Activated CD8-positive, alpha-beta T cell treated with anti-CD3 and anti-CD28 coated beads for 36 hours (primary cell): ENCODE results near the gene ADARB2. TPM values are rescaled to one million over a fixed set of nuclear protein-coding genes. Genes with fewer than 3 reads are reported as not detected.
A peak's percentile ranks its signal among the peaks of the same experiment; 100 is the strongest.

Source experiments
- ATAC-seq: fragments of 200-7000 bp; cut with Tn5 transposase; one replicate; pipeline ENCODE4 v1.10.0; 2021; ENCODE audit warnings: mild to moderate bottlenecking, moderate library complexity
- CTCF ChIA-PET: fragments of 350-600 bp; sonication (Branson Sonifier 250); formaldehyde crosslinking; loops from one replicate; lab custom pipeline; 2021; ENCODE audit warnings: antibody characterized with exemption; lab: Charles Lee
- POLR2A ChIA-PET: fragments of 350-600 bp; sonication (Branson Sonifier 250); formaldehyde crosslinking; loops from one replicate; lab custom pipeline; 2021; ENCODE audit warnings: antibody characterized with exemption; lab: Charles Lee
- DNase-seq: peaks from one replicate; pipeline ENCODE4 v3.0.0-alpha.2; 2020
- H3K27ac Mint-ChIP-seq: one replicate; pipeline ENCODE4 v1.8.0; 2021; ENCODE audit warnings: mild to moderate bottlenecking, mixed read lengths
- H3K27me3 Mint-ChIP-seq: one replicate; pipeline ENCODE4 v1.8.0; 2021; ENCODE audit warnings: mixed read lengths
- H3K36me3 Mint-ChIP-seq: one replicate; pipeline ENCODE4 v1.8.0; 2021; ENCODE audit warnings: low read depth, mixed read lengths
- H3K4me1 Mint-ChIP-seq: one replicate; pipeline ENCODE4 v1.8.0; 2021; ENCODE audit warnings: low read depth, mixed read lengths
- H3K4me3 Mint-ChIP-seq: one replicate; pipeline ENCODE4 v1.8.0; 2021; ENCODE audit warnings: mild to moderate bottlenecking, moderate library complexity, mixed read lengths
- H3K9me3 Mint-ChIP-seq: one replicate; pipeline ENCODE4 v1.8.0; 2021; ENCODE audit warnings: mixed read lengths
- intact Hi-C: fragments of 100-400 bp; cut with micrococcal nuclease; formaldehyde crosslinking; loops from one replicate; pipeline ENCODE4 v1.10.0; 2022
- total RNA-seq, 2 experiments: library from RNA; stranded (reverse); gene quantifications; one replicate each; pipeline ENCODE4 v1.2.3, GENCODE V29; 2021
- TF ChIP-seq, protein P1 (sequence below): fragments of 200-600 bp; IDR thresholded peaks from one replicate; pipeline ENCODE4 v1.8.0; 2022; ENCODE audit warnings: antibody characterized with exemption, mild to moderate bottlenecking

ADARB2 gene
- total RNA-seq, 2 experiments from 2014 or later = 1.3 to 1.6 TPM

DNA sequence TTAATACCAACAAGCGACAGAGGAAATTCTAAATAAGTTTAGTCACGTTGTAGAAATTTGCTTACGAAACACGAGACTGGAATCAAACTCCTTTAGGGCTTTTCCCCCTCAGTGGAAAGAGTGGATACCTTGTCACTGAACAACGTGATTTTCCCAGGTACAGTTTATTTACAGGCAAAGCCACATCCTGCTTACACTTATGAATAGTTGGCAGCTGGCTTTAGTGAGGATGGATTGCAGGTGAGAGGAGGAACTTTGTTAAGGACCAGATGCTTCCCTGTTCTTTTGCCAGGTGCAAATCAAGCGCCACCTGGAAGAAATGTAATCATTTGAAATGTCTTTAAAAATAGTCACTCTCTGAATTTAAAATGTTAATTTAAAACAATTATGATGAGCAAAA lies 282.4 kb downstream of the ADARB2 start:
- intact Hi-C loops = no loop called here
- no peak for ATAC-seq
- DNase-seq = no peak
- Mint-ChIP-seq H3K4me1 (peaks cover 12% of the 10 kb centered on the region), H3K27me3 (peaks cover 12% of the 10 kb centered on the region), H3K9me3 (peaks cover 4% of the 10 kb centered on the region), H3K36me3 (no peaks in the 10 kb centered on the region), H3K27ac (no peak overlapping the region), H3K4me3 (no peak overlapping the region)
- CTCF ChIA-PET = no interaction called here
- TF ChIP-seq, protein P1, sequence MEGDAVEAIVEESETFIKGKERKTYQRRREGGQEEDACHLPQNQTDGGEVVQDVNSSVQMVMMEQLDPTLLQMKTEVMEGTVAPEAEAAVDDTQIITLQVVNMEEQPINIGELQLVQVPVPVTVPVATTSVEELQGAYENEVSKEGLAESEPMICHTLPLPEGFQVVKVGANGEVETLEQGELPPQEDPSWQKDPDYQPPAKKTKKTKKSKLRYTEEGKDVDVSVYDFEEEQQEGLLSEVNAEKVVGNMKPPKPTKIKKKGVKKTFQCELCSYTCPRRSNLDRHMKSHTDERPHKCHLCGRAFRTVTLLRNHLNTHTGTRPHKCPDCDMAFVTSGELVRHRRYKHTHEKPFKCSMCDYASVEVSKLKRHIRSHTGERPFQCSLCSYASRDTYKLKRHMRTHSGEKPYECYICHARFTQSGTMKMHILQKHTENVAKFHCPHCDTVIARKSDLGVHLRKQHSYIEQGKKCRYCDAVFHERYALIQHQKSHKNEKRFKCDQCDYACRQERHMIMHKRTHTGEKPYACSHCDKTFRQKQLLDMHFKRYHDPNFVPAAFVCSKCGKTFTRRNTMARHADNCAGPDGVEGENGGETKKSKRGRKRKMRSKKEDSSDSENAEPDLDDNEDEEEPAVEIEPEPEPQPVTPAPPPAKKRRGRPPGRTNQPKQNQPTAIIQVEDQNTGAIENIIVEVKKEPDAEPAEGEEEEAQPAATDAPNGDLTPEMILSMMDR = no peak
- POLR2A ChIA-PET = no interaction called here

DNA sequence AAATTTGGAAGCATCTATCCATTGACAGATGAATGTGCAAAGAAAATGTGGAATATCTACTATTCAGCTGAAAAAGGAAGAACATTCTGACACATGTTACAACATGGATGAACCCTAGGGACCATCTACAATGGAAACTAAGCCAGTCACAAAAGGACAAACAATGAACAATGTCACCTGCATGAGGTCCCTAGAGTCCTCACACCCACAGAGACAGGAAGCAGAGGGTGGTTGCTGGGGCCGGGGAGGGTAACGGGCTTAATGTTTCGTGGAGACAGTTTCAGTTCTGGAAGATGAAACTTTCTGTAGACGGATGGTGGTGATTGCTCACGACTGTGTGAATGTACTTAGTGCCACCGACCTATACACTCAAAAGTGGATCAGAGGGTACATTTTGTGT lies 282.9 kb downstream of the ADARB2 start:
- peaks cover 12% of the 10 kb centered on the region for H3K27me3 Mint-ChIP-seq
- peaks cover 12% of the 10 kb centered on the region for H3K4me1 Mint-ChIP-seq
- H3K27ac Mint-ChIP-seq = no peak overlapping the region
- POLR2A ChIA-PET = no interaction called here
- no peak overlapping the region for H3K4me3 Mint-ChIP-seq
- DNase-seq = peak; percentile 62
- peak; percentile 87 for ATAC-seq
- intact Hi-C loops = no loop called here
- TF ChIP-seq, protein P1 = no peak
- CTCF ChIA-PET = no interaction called here
- no peaks in the 10 kb centered on the region for H3K36me3 Mint-ChIP-seq
- peaks cover 4% of the 10 kb centered on the region for H3K9me3 Mint-ChIP-seq

DNA sequence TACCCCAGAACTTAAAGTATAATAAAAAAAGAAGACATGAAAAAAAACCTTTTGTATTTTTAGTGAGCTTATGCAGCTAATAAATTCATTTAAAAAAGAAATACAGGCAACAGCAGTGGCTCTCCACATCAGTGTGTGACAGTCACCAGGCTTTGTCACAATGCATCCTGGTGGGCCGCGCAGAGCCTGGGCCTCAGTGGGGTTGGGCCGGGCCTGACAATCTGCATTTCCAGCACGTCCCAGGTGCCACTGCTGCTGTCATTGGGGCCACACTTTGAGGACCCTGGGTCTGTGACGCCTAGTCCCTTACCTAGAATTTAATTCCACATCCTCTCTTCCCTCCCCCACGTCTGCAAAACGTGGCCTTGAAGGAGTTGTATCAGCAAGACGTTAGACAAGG lies 284.5 kb downstream of the ADARB2 start:
- intact Hi-C loops = no loop called here
- peaks cover 9% of the 10 kb centered on the region for H3K27me3 Mint-ChIP-seq
- ChIA-PET POLR2A (no interaction called here), CTCF (no interaction called here)
- DNase-seq = no peak
- H3K9me3 Mint-ChIP-seq = peaks cover 4% of the 10 kb centered on the region
- H3K4me1 Mint-ChIP-seq = peaks cover 12% of the 10 kb centered on the region
- ATAC-seq = no peak
- H3K27ac Mint-ChIP-seq = no peak overlapping the region
- no peak overlapping the region for H3K4me3 Mint-ChIP-seq
- TF ChIP-seq, protein P1 = no peak
- no peaks in the 10 kb centered on the region for H3K36me3 Mint-ChIP-seq

DNA sequence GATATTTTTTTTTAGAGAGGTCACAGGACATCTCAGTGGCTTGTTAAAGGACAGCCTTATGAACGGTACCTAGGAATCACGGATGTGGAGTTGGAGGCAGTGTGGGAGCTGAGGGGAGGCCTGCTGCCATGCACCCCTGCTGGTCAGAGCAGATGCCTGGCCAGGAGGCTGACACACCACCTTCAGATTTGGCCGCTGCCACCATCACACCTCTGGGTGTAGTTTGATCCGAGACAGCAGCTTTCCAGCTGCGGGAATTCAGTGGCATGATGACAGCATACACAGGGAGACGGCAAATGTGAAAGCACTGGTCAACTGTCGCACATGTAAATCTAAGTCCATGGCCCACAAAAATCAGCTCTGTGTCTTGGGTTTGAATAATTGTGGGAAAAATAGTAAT lies 285.4 kb downstream of the ADARB2 start:
- intact Hi-C loops = no loop called here
- peaks cover 12% of the 10 kb centered on the region for H3K4me1 Mint-ChIP-seq
- H3K36me3 Mint-ChIP-seq = no peaks in the 10 kb centered on the region
- ATAC-seq = no peak
- TF ChIP-seq, protein P1 = no peak
- H3K4me3 Mint-ChIP-seq = no peak overlapping the region
- no peak for DNase-seq
- peaks cover 6% of the 10 kb centered on the region for H3K27me3 Mint-ChIP-seq
- CTCF ChIA-PET = no interaction called here
- peaks cover 4% of the 10 kb centered on the region for H3K9me3 Mint-ChIP-seq
- POLR2A ChIA-PET = no interaction called here
- no peak overlapping the region for H3K27ac Mint-ChIP-seq

DNA sequence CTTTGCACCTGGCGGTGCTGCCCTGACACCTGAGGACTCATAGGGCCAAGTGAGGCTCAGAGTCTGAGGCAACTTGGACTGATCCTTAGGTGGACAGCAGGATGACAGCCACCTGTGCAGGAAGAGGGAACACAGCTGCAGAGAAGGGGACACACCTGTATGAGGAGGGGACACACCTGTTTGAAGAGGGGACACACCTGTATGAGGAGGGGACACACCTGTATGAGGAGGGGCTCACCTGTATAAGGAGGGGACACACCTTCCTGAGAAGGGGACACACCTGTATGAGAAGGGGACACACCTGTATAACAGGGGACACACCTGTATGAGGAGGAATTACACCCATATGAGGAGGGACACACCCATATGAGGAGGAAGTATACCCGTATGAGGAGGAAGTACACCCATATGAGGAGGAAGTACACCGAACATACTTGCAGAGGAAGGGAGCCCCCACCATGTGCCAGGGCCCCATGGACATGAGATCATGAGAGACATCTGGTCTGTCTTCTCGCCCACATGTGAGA lies 285.9 kb downstream of the ADARB2 start:
- POLR2A ChIA-PET = no interaction called here
- Mint-ChIP-seq H3K27ac (no peak overlapping the region), H3K4me1 (peaks cover 12% of the 10 kb centered on the region), H3K36me3 (no peaks in the 10 kb centered on the region), H3K9me3 (peaks cover 4% of the 10 kb centered on the region), H3K4me3 (no peak overlapping the region), H3K27me3 (peaks cover 6% of the 10 kb centered on the region)
- DNase-seq = no peak
- intact Hi-C loops = no loop called here
- TF ChIP-seq, protein P1 = no peak
- no peak for ATAC-seq
- CTCF ChIA-PET = no interaction called here
